Stimulated activated naive B cell treated with anti-CD40 and anti-IgM and Interleukin-4, amounts not matched to agents 10 μg/mL and 1 μg/mL and 100 μg/mL, for 72 hours (primary cell): ENCODE measurements around the gene TAF4B.
"Not testable (repeated sequence)": the region's sequence is repeated elsewhere in the genome, so short reads cannot be mapped to it uniquely, and the experiment has no call there.

Source experiments
- ATAC-seq, 2 donors: fragments of 150-1000 bp; cut with Tn5 transposase; replicated peaks; 2 replicates each; pipeline ENCODE4 v1.10.0; 2021; ENCODE audit warnings: moderate library complexity in 1 of 2
- DNase-seq: peaks from one replicate; pipeline ENCODE4 v3.0.0; 2021
- H3K27ac Mint-ChIP-seq: one replicate; pipeline ENCODE4 v1.8.0; 2022; ENCODE audit warnings: mild to moderate bottlenecking, mixed read lengths
- H3K27me3 Mint-ChIP-seq, 2 donors: one replicate each; pipeline ENCODE4 v1.8.0; 2022; ENCODE audit warnings: mixed read lengths in 2 of 2
- H3K36me3 Mint-ChIP-seq, 2 donors: one replicate each; pipeline ENCODE4 v1.8.0; 2022; ENCODE audit warnings: mixed read lengths in 2 of 2, mild to moderate bottlenecking in 1 of 2
- H3K4me1 Mint-ChIP-seq, 2 donors: one replicate each; pipeline ENCODE4 v1.8.0; 2022; ENCODE audit warnings: mixed read lengths in 2 of 2, mild to moderate bottlenecking in 1 of 2
- H3K4me3 Mint-ChIP-seq, 2 donors: one replicate each; pipeline ENCODE4 v1.8.0; 2022; ENCODE audit warnings: mild to moderate bottlenecking in 2 of 2, mixed read lengths in 2 of 2, moderate library complexity in 1 of 2
- H3K9me3 Mint-ChIP-seq, 2 donors: one replicate each; pipeline ENCODE4 v1.8.0; 2022; ENCODE audit warnings: mixed read lengths in 2 of 2, mild to moderate bottlenecking in 1 of 2

Gene TAF4B

GRCh38 chr18:26350961-26351360 lies 124.7 kb downstream of the TAF4B start:
- Mint-ChIP-seq H3K4me3 (no peak overlapping the region), H3K36me3 (peaks cover 26 to 42% of the 10 kb centered on the region in 2 donors), H3K27ac (no peak overlapping the region), H3K9me3 (peaks cover 10 to 17% of the 10 kb centered on the region in 2 donors), H3K4me1 (no peaks in the 10 kb centered on the region), H3K27me3 (no peaks in the 10 kb centered on the region)
- DNase-seq = no peak
- no peak for ATAC-seq

- DNase-seq = no peak
- Mint-ChIP-seq H3K4me1 (no peaks in the 10 kb centered on the region), H3K27ac (no peak overlapping the region), H3K4me3 (no peak overlapping the region), H3K9me3 (no peaks in the 10 kb centered on the region), H3K36me3 (peaks cover 19 to 26% of the 10 kb centered on the region in 2 donors), H3K27me3 (no peaks in the 10 kb centered on the region)
- ATAC-seq = no peak
Measured at GRCh38 chr18:26356045-26356785, 130.0 kb downstream of the TAF4B start.

GRCh38 chr18:26357960-26358359 lies 131.7 kb downstream of the TAF4B start:
- H3K4me1 Mint-ChIP-seq = no peaks in the 10 kb centered on the region
- peaks cover 18 to 24% of the 10 kb centered on the region in 2 donors for H3K36me3 Mint-ChIP-seq
- H3K27me3 Mint-ChIP-seq = no peaks in the 10 kb centered on the region
- ATAC-seq = no peak
- no peak overlapping the region for H3K27ac Mint-ChIP-seq
- H3K4me3 Mint-ChIP-seq = no peak overlapping the region
- no peak for DNase-seq
- no peaks in the 10 kb centered on the region for H3K9me3 Mint-ChIP-seq

- ATAC-seq (no peak), DNase-seq (no peak)
- Mint-ChIP-seq H3K27me3 (no peaks in the 10 kb centered on the region), H3K4me1 (no peaks in the 10 kb centered on the region), H3K27ac (no peak overlapping the region), H3K36me3 (peaks cover 25 to 40% of the 10 kb centered on the region in 2 donors), H3K9me3 (peaks cover under 1 to 1% of the 10 kb centered on the region in 2 donors), H3K4me3 (no peak overlapping the region)
Measured at GRCh38 chr18:26362021-26362420, 135.8 kb downstream of the TAF4B start.

GRCh38 chr18:26367425-26367824 lies 141.2 kb downstream of the TAF4B start:
- H3K27ac Mint-ChIP-seq = no peak overlapping the region
- H3K36me3 Mint-ChIP-seq = peaks cover 17 to 37% of the 10 kb centered on the region in 2 donors
- peaks cover 2 to 4% of the 10 kb centered on the region in 2 donors for H3K9me3 Mint-ChIP-seq
- no peaks in the 10 kb centered on the region for H3K4me1 Mint-ChIP-seq
- no peak for ATAC-seq
- H3K27me3 Mint-ChIP-seq = no peaks in the 10 kb centered on the region
- no peak for DNase-seq
- no peak overlapping the region for H3K4me3 Mint-ChIP-seq

GRCh38 chr18:26370037-26370436 lies 143.8 kb downstream of the TAF4B start:
- ATAC-seq = no peak
- Mint-ChIP-seq H3K36me3 (peaks cover 20 to 40% of the 10 kb centered on the region in 2 donors), H3K27me3 (no peaks in the 10 kb centered on the region), H3K4me1 (no peaks in the 10 kb centered on the region), H3K27ac (no peak overlapping the region), H3K4me3 (no peak overlapping the region), H3K9me3 (peaks cover 2 to 4% of the 10 kb centered on the region in 2 donors)
- DNase-seq = no peak

- H3K9me3 Mint-ChIP-seq = no peaks in the 10 kb centered on the region
- H3K36me3 Mint-ChIP-seq = peaks cover 5 to 21% of the 10 kb centered on the region in 2 donors
- H3K27ac Mint-ChIP-seq = no peak overlapping the region
- no peak for ATAC-seq
- no peak overlapping the region for H3K4me3 Mint-ChIP-seq
- no peak for DNase-seq
- H3K4me1 Mint-ChIP-seq = no peaks in the 10 kb centered on the region
- H3K27me3 Mint-ChIP-seq = no peaks in the 10 kb centered on the region
Measured at GRCh38 chr18:26376105-26376504, 149.9 kb downstream of the TAF4B start.

GRCh38 chr18:26378701-26379100 lies 152.5 kb downstream of the TAF4B start:
- H3K27ac Mint-ChIP-seq = no peak overlapping the region
- H3K4me3 Mint-ChIP-seq = no peak overlapping the region
- no peaks in the 10 kb centered on the region for H3K9me3 Mint-ChIP-seq
- no peak for ATAC-seq
- H3K4me1 Mint-ChIP-seq = peaks cover 0 to 9% of the 10 kb centered on the region in 2 donors
- H3K27me3 Mint-ChIP-seq = no peaks in the 10 kb centered on the region
- peaks cover 5 to 21% of the 10 kb centered on the region in 2 donors for H3K36me3 Mint-ChIP-seq
- no peak for DNase-seq

GRCh38 chr18:26381555-26381954 lies 155.3 kb downstream of the TAF4B start:
- H3K9me3 Mint-ChIP-seq, ATAC-seq, DNase-seq, H3K4me3 Mint-ChIP-seq, H3K4me1 Mint-ChIP-seq, H3K27me3 Mint-ChIP-seq, H3K27ac Mint-ChIP-seq: not testable (repeated sequence)
- peaks cover 2 to 10% of the 10 kb centered on the region in 2 donors for H3K36me3 Mint-ChIP-seq

- Mint-ChIP-seq H3K9me3 (no peaks in the 10 kb centered on the region), H3K27me3 (no peaks in the 10 kb centered on the region), H3K4me1 (peaks cover 0 to 9% of the 10 kb centered on the region in 2 donors), H3K27ac (no peak overlapping the region), H3K4me3 (no peak overlapping the region), H3K36me3 (peaks cover 5 to 16% of the 10 kb centered on the region in 2 donors)
- peak; percentile 76 to 80 for ATAC-seq
- no peak for DNase-seq
Measured at GRCh38 chr18:26383454-26384270, 157.4 kb downstream of the TAF4B start.

- Mint-ChIP-seq H3K27ac (no peak overlapping the region), H3K36me3 (peaks cover 13 to 24% of the 10 kb centered on the region in 2 donors), H3K9me3 (no peaks in the 10 kb centered on the region), H3K4me1 (peaks cover 0 to 9% of the 10 kb centered on the region in 2 donors), H3K27me3 (no peaks in the 10 kb centered on the region), H3K4me3 (no peak overlapping the region)
- no peak for ATAC-seq
- DNase-seq = no peak
Measured at GRCh38 chr18:26386002-26386401, 159.8 kb downstream of the TAF4B start.

- H3K9me3 Mint-ChIP-seq = no peaks in the 10 kb centered on the region
- H3K4me1 Mint-ChIP-seq = peaks cover 0 to 9% of the 10 kb centered on the region in 2 donors
- peaks cover 13 to 24% of the 10 kb centered on the region in 2 donors for H3K36me3 Mint-ChIP-seq
- DNase-seq (no peak), ATAC-seq (no peak)
- H3K4me3 Mint-ChIP-seq = no peak overlapping the region
- no peak overlapping the region for H3K27ac Mint-ChIP-seq
- no peaks in the 10 kb centered on the region for H3K27me3 Mint-ChIP-seq
Measured at GRCh38 chr18:26386441-26386840, 160.2 kb downstream of the TAF4B start.

- no peaks in the 10 kb centered on the region for H3K9me3 Mint-ChIP-seq
- peaks cover 14 to 16% of the 10 kb centered on the region in 2 donors for H3K36me3 Mint-ChIP-seq
- H3K27me3 Mint-ChIP-seq = no peaks in the 10 kb centered on the region
- no peaks in the 10 kb centered on the region for H3K4me1 Mint-ChIP-seq
- no peak for ATAC-seq
- DNase-seq = no peak
- no peak overlapping the region for H3K27ac Mint-ChIP-seq
- H3K4me3 Mint-ChIP-seq = no peak overlapping the region
Measured at GRCh38 chr18:26394047-26394654, 167.9 kb downstream of the TAF4B start.

GRCh38 chr18:26397019-26397418 lies 170.8 kb downstream of the TAF4B start:
- no peaks in the 10 kb centered on the region for H3K27me3 Mint-ChIP-seq
- no peaks in the 10 kb centered on the region for H3K9me3 Mint-ChIP-seq
- no peaks in the 10 kb centered on the region for H3K4me1 Mint-ChIP-seq
- H3K36me3 Mint-ChIP-seq = peaks cover 0 to 3% of the 10 kb centered on the region in 2 donors
- H3K27ac Mint-ChIP-seq = no peak overlapping the region
- DNase-seq (no peak), ATAC-seq (no peak)
- no peak overlapping the region for H3K4me3 Mint-ChIP-seq
